PFSK-1 (cell line): Measurements from ENCODE around the gene OR1F1.

Source experiments
- FOXP2 ChIP-seq: optimal IDR thresholded peaks from 2 replicates; pipeline ENCODE3; 2011; ENCODE audit warnings: borderline replicate concordance, control low read depth, inconsistent platforms; ENCODE audit not compliant: insufficient read depth; ENCODE audit errors: extremely low read length, extremely low read depth
- POLR2AphosphoS5 ChIP-seq: IDR thresholded peaks from 2 replicates; pipeline ENCODE4 v1.6.1; 2012; ENCODE audit warnings: low read depth, mild to moderate bottlenecking, control low read depth, low read length, moderate library complexity
- SIN3A ChIP-seq: IDR thresholded peaks from 2 replicates; pipeline ENCODE4 v1.6.1; 2012; ENCODE audit warnings: mild to moderate bottlenecking, low read length, moderate library complexity, borderline replicate concordance; ENCODE audit not compliant: insufficient read depth
- TAF1 ChIP-seq: IDR thresholded peaks from 2 replicates; pipeline ENCODE4 v1.6.1; 2012; ENCODE audit warnings: low read length, control low read depth, borderline replicate concordance; ENCODE audit not compliant: insufficient read depth
- TF ChIP-seq, protein P1 (sequence below), 2 experiments: IDR thresholded peaks; 2 replicates each; pipeline versions ENCODE4 v1.6.1 to v1.8.0; 2011 to 2012; ENCODE audit warnings: low read depth in 2 of 2, low read length in 2 of 2, control low read depth in 1 of 2, inconsistent platforms in 1 of 2, mild to moderate bottlenecking in 1 of 2, moderate library complexity in 1 of 2; ENCODE audit not compliant: insufficient read depth in 1 of 2

Gene OR1F1

DNA sequence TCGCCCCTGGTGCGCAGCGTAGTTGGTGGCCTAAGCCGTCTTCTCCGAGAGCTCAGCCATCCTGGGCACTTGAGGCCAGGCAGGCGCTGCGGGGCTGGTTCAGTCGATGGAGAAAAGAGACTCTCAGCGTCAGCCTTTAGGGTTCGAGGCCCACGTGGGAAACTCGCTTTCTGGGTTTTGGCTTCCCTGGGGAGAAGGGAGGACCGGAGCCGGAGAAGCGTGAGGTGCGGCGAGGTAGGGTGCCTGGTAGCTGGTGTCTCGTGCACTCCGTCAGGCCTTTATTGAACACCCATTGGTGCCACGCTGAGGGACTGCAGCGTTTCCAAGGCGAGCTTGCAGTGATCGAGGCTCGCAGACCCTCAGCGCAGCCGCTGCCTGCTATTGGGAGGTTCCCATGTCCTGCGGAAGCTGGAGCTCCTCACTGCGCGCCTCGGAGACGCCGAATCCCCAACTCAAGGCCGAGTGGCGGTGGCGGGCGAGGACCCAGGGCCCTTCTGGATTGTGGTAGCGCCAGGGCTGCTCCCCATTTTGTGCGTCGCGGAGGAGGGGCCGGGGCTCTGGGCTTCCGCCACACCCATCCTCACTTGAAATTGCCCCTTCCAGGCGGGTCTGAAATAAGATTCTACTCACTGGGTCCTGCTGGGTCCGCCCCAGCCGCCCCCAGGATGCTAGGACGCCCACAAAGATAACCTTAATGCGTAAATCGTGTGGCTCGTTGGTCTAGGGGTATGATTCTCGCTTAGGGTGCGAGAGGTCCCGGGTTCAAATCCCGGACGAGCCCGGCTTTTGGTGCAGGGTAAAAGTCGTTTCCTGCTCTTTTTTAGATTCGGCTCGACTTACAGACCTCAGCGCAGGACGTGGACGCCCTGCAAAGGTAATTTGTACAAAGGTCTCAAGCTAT lies 1.2 kb downstream of the OR1F1 start:
- TF ChIP-seq TAF1 (no peak), SIN3A (0 out of 2 replicates have a peak, but pooled peaks have one; percentile 18)

DNA sequence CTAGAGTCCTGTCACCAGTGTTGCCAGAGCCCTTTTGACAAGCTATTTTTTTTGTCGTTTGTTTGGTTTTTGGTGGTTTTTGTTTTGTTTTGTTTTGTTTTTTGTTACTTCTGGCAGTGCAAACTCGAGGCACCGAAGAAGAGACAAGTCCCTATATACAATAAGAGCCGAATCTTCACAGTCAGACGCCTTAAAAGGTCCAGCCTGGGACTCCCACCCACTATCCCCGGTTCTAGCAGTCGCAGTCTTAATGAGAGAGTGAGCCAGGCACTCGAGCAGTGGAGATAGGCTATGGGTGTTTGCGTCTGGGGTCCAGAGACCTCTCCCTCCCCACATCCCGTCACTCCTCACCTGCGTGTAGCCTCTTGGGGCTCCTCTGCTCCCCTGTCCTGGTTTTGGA lies 1.9 kb downstream of the OR1F1 start:
- TF ChIP-seq POLR2AphosphoS5 (no peak), FOXP2 (no peak), SIN3A (no peak), TAF1 (no peak)
- TF ChIP-seq, protein P1, sequence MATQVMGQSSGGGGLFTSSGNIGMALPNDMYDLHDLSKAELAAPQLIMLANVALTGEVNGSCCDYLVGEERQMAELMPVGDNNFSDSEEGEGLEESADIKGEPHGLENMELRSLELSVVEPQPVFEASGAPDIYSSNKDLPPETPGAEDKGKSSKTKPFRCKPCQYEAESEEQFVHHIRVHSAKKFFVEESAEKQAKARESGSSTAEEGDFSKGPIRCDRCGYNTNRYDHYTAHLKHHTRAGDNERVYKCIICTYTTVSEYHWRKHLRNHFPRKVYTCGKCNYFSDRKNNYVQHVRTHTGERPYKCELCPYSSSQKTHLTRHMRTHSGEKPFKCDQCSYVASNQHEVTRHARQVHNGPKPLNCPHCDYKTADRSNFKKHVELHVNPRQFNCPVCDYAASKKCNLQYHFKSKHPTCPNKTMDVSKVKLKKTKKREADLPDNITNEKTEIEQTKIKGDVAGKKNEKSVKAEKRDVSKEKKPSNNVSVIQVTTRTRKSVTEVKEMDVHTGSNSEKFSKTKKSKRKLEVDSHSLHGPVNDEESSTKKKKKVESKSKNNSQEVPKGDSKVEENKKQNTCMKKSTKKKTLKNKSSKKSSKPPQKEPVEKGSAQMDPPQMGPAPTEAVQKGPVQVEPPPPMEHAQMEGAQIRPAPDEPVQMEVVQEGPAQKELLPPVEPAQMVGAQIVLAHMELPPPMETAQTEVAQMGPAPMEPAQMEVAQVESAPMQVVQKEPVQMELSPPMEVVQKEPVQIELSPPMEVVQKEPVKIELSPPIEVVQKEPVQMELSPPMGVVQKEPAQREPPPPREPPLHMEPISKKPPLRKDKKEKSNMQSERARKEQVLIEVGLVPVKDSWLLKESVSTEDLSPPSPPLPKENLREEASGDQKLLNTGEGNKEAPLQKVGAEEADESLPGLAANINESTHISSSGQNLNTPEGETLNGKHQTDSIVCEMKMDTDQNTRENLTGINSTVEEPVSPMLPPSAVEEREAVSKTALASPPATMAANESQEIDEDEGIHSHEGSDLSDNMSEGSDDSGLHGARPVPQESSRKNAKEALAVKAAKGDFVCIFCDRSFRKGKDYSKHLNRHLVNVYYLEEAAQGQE (IDR thresholded peaks at IDR 0.05; ENCODE audit: insufficient read depth in 1 of 2, low read depth in 2 of 2, low read length in 2 of 2) = no peak

DNA sequence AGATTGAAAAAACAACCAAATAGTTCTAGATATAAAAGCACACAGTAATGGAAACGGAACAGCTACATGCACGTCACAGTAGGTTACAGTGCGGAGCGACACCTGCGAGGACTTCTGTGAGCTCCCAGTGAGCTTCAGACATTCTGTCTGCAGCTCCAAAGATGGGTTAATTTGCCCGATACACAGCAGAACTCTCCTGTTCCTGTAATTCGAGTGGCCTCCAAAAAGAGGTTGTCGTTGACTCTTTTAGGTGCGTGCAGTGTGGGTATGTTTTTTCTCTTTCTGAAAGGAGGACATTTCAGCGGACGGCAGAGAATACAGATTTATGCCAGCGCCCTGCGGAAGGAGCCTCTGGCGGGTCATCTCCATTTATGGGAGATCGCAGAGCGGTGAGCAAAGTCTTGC lies 2.9 kb downstream of the OR1F1 start:
- TF ChIP-seq TAF1 = no peak
- no peak for TF ChIP-seq FOXP2
- TF ChIP-seq SIN3A = no peak
- TF ChIP-seq, protein P1 (IDR thresholded peaks at IDR 0.05; ENCODE audit: insufficient read depth in 1 of 2, low read depth in 2 of 2, low read length in 2 of 2) = no peak
- no peak for TF ChIP-seq POLR2AphosphoS5

DNA sequence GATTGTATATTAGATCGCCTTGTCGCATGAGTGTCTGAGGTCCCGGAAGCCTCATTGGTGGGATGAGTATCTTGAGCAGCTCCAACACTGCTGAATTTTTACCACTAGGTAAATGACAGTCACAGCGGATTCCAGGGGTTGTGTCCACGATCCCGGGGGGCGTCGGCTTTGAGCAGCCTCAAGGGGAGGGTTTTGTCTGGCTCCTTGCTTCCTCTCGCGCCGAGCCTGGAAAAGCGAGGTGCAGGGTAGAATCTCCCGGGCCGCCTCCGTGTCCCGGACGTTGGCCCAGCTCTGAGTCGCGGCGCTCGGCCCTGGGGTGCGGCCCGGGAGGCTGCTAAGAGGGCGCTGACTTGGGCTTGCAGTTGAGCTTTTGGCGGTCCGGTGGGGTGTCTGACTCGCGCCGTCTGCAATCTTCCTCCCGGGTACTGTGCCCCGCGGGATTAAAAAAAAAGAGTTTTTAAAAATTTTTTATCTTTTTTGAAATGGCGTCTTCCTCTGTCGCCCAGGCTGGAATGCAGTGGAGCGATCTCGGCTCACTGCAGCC lies 4.5 kb downstream of the OR1F1 start:
- TF ChIP-seq TAF1 (no peak), POLR2AphosphoS5 (no peak), SIN3A (no peak), FOXP2 (no peak)
- TF ChIP-seq, protein P1 (IDR thresholded peaks at IDR 0.05; ENCODE audit: insufficient read depth in 1 of 2, low read depth in 2 of 2, low read length in 2 of 2) = no peak

DNA sequence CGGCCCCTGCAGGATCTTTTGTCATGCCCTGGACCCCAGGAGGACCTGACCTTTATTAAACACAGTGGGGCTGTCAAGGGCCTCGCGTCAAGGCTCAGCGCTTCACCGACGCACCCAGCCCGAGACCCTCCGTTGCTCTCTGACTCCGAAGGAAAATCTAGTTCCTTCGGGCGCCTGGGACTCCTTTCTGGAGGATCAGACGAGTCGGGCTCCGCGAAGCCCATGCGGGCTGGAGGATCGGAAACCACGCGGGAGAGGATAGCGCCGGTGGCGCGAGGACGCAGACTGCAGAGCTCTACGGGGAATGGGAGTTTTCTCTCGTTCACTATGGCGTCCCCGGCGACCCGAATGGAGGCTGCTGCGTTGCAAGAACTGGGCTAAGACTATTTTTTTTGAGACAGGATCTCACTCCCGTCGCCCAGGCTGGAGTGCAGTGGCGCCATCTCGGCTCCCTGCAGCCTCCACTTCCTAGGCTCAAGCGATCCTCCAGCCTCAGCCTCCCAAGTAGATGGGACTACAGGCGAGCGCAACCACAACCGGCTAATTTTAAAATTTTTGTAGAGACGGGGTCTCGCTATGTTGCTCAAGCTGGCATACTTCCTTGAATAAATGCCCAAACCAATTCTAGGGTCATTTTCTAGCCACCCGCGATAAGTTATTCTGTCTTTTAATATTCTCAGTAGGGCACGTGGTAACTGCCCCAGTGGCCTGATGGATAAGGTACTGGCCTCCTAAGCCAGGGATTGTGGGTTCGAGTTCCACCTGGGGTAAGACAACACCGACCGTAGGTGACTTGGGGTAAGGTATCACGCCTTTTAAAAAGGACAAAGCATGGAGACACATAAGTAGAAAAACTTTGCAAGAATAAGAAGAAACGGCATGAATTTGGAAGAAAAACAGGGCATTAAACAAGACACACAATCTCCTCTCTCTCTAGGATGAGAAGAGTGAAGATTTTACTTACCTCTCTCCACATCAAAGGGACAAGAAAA lies 5.5 kb downstream of the OR1F1 start:
- TF ChIP-seq TAF1 (no peak), SIN3A (no peak), FOXP2 (no peak), POLR2AphosphoS5 (no peak)
- TF ChIP-seq, protein P1 (IDR thresholded peaks at IDR 0.05; ENCODE audit: insufficient read depth in 1 of 2, low read depth in 2 of 2, low read length in 2 of 2) = no peak
